ENCODE results near the gene METTL8.

METTL8 gene

GRCh38 chr2:171447675-171448074, 13.9 kb upstream of the METTL8 start:
- Histone ChIP-seq H3F3A (ENCODE audit: low read depth) (no peaks in the 10 kb centered on the region), H3K4me3 (ENCODE audit: low read length, poor library complexity, severe bottlenecking) (no peak overlapping the region), H3K4me2 (ENCODE audit: low read depth, low read length, poor library complexity, severe bottlenecking) (no peak overlapping the region), H2AFZ (ENCODE audit: low read length) (no peak overlapping the region), H3K9me3 (ENCODE audit: insufficient read depth, low read depth, low read length) (no peaks in the 10 kb centered on the region), H3K79me2 (ENCODE audit: insufficient read depth, low read length) (no peaks in the 10 kb centered on the region), H3K36me3 (ENCODE audit: insufficient read depth, low read length) (peaks cover 45% of the 10 kb centered on the region; the same call in 1 of the 2 replicates), H3K4me1 (ENCODE audit: insufficient read depth, low read length, poor library complexity, severe bottlenecking) (no peaks in the 10 kb centered on the region), H4K20me1 (ENCODE audit: insufficient read depth, low read length, poor library complexity, severe bottlenecking) (no peaks in the 10 kb centered on the region), H3K9me2 (replicated peaks; ENCODE audit: low read depth, low read length) (no peaks in the 10 kb centered on the region), H3K27me3 (ENCODE audit: insufficient read depth, low read length, poor library complexity, severe bottlenecking) (no peaks in the 10 kb centered on the region), H3K9ac (ENCODE audit: low read depth, low read length, poor library complexity, severe bottlenecking) (no peak overlapping the region)
- peak; percentile 52 for TF ChIP-seq CTCF (conservative IDR thresholded peaks at IDR 0.05; ENCODE audit: low read length)
- TF ChIP-seq EZH2phosphoT487 (IDR thresholded peaks at IDR 0.05; ENCODE audit: borderline replicate concordance), result no peak

GRCh38 chr2:171441470-171441869, 7.7 kb upstream of the METTL8 start:
- Histone ChIP-seq H3K9me2 (replicated peaks; ENCODE audit: low read depth, low read length) (no peaks in the 10 kb centered on the region), H3F3A (ENCODE audit: low read depth) (no peaks in the 10 kb centered on the region), H3K9me3 (ENCODE audit: insufficient read depth, low read depth, low read length) (no peaks in the 10 kb centered on the region), H3K9ac (ENCODE audit: low read depth, low read length, poor library complexity, severe bottlenecking) (no peak overlapping the region), H4K20me1 (ENCODE audit: insufficient read depth, low read length, poor library complexity, severe bottlenecking) (peaks cover 7% of the 10 kb centered on the region), H3K79me2 (ENCODE audit: insufficient read depth, low read length) (peaks cover 35% of the 10 kb centered on the region), H3K4me1 (ENCODE audit: insufficient read depth, low read length, poor library complexity, severe bottlenecking) (no peaks in the 10 kb centered on the region), H2AFZ (ENCODE audit: low read length) (no peak overlapping the region), H3K36me3 (ENCODE audit: insufficient read depth, low read length) (peaks cover 20% of the 10 kb centered on the region; the same call in 1 of the 2 replicates), H3K4me2 (ENCODE audit: low read depth, low read length, poor library complexity, severe bottlenecking) (no peak overlapping the region), H3K4me3 (ENCODE audit: low read length, poor library complexity, severe bottlenecking) (no peak overlapping the region), H3K27me3 (ENCODE audit: insufficient read depth, low read length, poor library complexity, severe bottlenecking) (no peaks in the 10 kb centered on the region)
- no peak for TF ChIP-seq EZH2phosphoT487 (IDR thresholded peaks at IDR 0.05; ENCODE audit: borderline replicate concordance)
- TF ChIP-seq CTCF (conservative IDR thresholded peaks at IDR 0.05; ENCODE audit: low read length), result no peak

- Histone ChIP-seq H3K4me3 (ENCODE audit: low read length, poor library complexity, severe bottlenecking) (no peak overlapping the region), H3K9me2 (replicated peaks; ENCODE audit: low read depth, low read length) (no peaks in the 10 kb centered on the region), H3K9ac (ENCODE audit: low read depth, low read length, poor library complexity, severe bottlenecking) (no peak overlapping the region), H3K36me3 (ENCODE audit: insufficient read depth, low read length) (peaks cover 5% of the 10 kb centered on the region; the same call in 1 of the 2 replicates), H3K4me2 (ENCODE audit: low read depth, low read length, poor library complexity, severe bottlenecking) (peak overlapping the region; percentile 82), H3K4me1 (ENCODE audit: insufficient read depth, low read length, poor library complexity, severe bottlenecking) (peaks cover 27% of the 10 kb centered on the region), H3K79me2 (ENCODE audit: insufficient read depth, low read length) (peaks cover 66% of the 10 kb centered on the region), H3K9me3 (ENCODE audit: insufficient read depth, low read depth, low read length) (peaks cover 7% of the 10 kb centered on the region), H4K20me1 (ENCODE audit: insufficient read depth, low read length, poor library complexity, severe bottlenecking) (peaks cover 7% of the 10 kb centered on the region), H3F3A (ENCODE audit: low read depth) (no peaks in the 10 kb centered on the region), H3K27me3 (ENCODE audit: insufficient read depth, low read length, poor library complexity, severe bottlenecking) (no peaks in the 10 kb centered on the region), H2AFZ (ENCODE audit: low read length) (no peak overlapping the region)
- TF ChIP-seq EZH2phosphoT487 (IDR thresholded peaks at IDR 0.05; ENCODE audit: borderline replicate concordance), result no peak
- no peak for TF ChIP-seq CTCF (conservative IDR thresholded peaks at IDR 0.05; ENCODE audit: low read length)
Measured at GRCh38 chr2:171436307-171436706, 2.5 kb upstream of the METTL8 start.
